Prostate gland (tissue), 2 donors: ENCODE data around the gene KRTAP5-11.
"Not testable (repeated sequence)": the region's sequence is repeated elsewhere in the genome, so short reads cannot be mapped to it uniquely, and the experiment has no call there.

Experiments used
- CTCF ChIP-seq, 4 experiments: fragments of 200-600 bp in 2 of 4; fragments of 450-650 bp in 2 of 4; sonication (generic) in 2 of 4; IDR thresholded peaks; 1 replicate in 3 of 4; 2 replicates in 1 of 4; pipeline ENCODE4 v1.5.1; 2016 to 2019; ENCODE audit warnings: antibody characterized with exemption in 4 of 4, mild to moderate bottlenecking in 2 of 4, moderate library complexity in 2 of 4
- POLR2A ChIP-seq: fragments of 450-650 bp; IDR thresholded peaks from one replicate; pipeline ENCODE4 v1.6.1; 2016; ENCODE audit warnings: antibody characterized with exemption, mild to moderate bottlenecking
- POLR2AphosphoS5 ChIP-seq: sonication (generic); formaldehyde crosslinking; IDR thresholded peaks from one replicate; pipeline ENCODE4 v1.6.1; 2017; ENCODE audit warnings: antibody characterized with exemption

- not testable (repeated sequence) for TF ChIP-seq CTCF (IDR thresholded peaks at IDR 0.05); POLR2AphosphoS5; POLR2A
Measured at GRCh38 chr11:71606853-71607519, 24.3 kb upstream of the KRTAP5-11 start.
